GM21825 (cell line): ENCODE measurements around the gene LDLRAD4.

Experiments used
- ATAC-seq: cut with Tn5 transposase; IDR thresholded peaks from one replicate; pipeline ENCODE4 v1.9.1; 2021; ENCODE audit warnings: mild to moderate bottlenecking, moderate library complexity; ENCODE audit not compliant: unreplicated experiment

LDLRAD4 gene

GRCh38 chr18:13264091-13265007 is 45.8 kb downstream of the LDLRAD4 start:
- ATAC-seq, result no peak

- ATAC-seq, result no peak
Measured at GRCh38 chr18:13265008-13265910, 46.7 kb downstream of the LDLRAD4 start.

- ATAC-seq, result no peak
Measured at GRCh38 chr18:13265911-13266217, 47.3 kb downstream of the LDLRAD4 start.

GRCh38 chr18:13266218-13267100 is 47.9 kb downstream of the LDLRAD4 start:
- ATAC-seq, result no peak

- no peak for ATAC-seq
Measured at GRCh38 chr18:13267431-13267873, 48.9 kb downstream of the LDLRAD4 start.

- no peak for ATAC-seq
Measured at GRCh38 chr18:13268158-13269012, 49.8 kb downstream of the LDLRAD4 start.

GRCh38 chr18:13269013-13269280 is 50.4 kb downstream of the LDLRAD4 start:
- ATAC-seq, result no peak

GRCh38 chr18:13269521-13270011 is 51.0 kb downstream of the LDLRAD4 start:
- no peak for ATAC-seq

GRCh38 chr18:13270279-13270855 is 51.8 kb downstream of the LDLRAD4 start:
- no peak for ATAC-seq

GRCh38 chr18:13271302-13271911 is 52.8 kb downstream of the LDLRAD4 start:
- no peak for ATAC-seq

GRCh38 chr18:13272416-13272815 is 53.9 kb downstream of the LDLRAD4 start:
- ATAC-seq, result no peak

GRCh38 chr18:13273800-13274199 is 55.2 kb downstream of the LDLRAD4 start:
- ATAC-seq, result no peak

GRCh38 chr18:13275075-13275474 is 56.5 kb downstream of the LDLRAD4 start:
- no peak for ATAC-seq

GRCh38 chr18:13276530-13277520 is 58.3 kb downstream of the LDLRAD4 start:
- ATAC-seq, result no peak

GRCh38 chr18:13278062-13278630 is 59.6 kb downstream of the LDLRAD4 start:
- ATAC-seq, result no peak

- no peak for ATAC-seq
Measured at GRCh38 chr18:13279181-13280069, 60.9 kb downstream of the LDLRAD4 start.
